ENCODE measurements around the gene CA5A.
A peak's percentile ranks its signal among the peaks of the same experiment; 100 is the strongest.

Gene CA5A

DNA sequence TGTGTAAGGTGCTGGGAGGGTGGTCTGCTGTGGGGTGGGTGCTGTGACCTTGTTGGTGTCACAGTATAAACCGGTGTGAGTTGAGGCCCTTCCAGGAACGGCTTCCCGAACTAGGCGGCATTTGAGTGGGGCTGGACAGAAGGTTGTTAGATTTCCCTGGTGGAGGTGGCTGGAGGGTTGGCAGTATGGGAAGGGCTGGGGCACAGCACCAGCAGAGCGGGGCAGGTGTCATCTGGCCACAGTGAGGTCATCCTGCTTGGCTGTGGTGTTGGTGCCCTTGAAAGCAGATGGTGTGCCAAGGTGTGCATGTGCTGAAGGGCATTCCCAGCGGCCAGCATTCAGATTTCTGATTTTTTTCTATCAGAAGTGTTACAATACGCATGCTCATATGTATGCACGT lies 43.0 kb upstream of the CA5A start:
- H3K9ac ChIP-seq = no peak overlapping the region
- H3K27me3 ChIP-seq = no peaks in the 10 kb centered on the region
- H3K4me3 ChIP-seq = no peak overlapping the region
- H3K36me3 ChIP-seq = peaks cover 35 to 75% (median 54%) of the 10 kb centered on the region in 11 experiments
- no peak overlapping the region for H3K27ac ChIP-seq
- H3K4me2 ChIP-seq = no peak overlapping the region
- peaks cover 4 to 41% (median 24%) of the 10 kb centered on the region in 10 experiments for H3K4me1 ChIP-seq
- no peak for TF ChIP-seq Cebpa-rat (IDR thresholded peaks at IDR 0.05)
- H4K20me1 ChIP-seq = peaks cover 0 to 21% (median 10%) of the 10 kb centered on the region in 11 experiments; a peak in 15 of 22 replicates
- no peaks in the 10 kb centered on the region for H3K9me3 ChIP-seq (replicated peaks in 1 of 11)

- Histone ChIP-seq H3K27ac (no peak overlapping the region), H3K9ac (no peak overlapping the region), H3K9me3 (replicated peaks in 1 of 11) (peaks cover 0 to 3% (median 0%) of the 10 kb centered on the region in 11 experiments; a peak in 2 of 22 replicates), H3K27me3 (no peaks in the 10 kb centered on the region), H3K4me1 (peaks cover 17 to 41% (median 30%) of the 10 kb centered on the region in 10 experiments), H3K4me3 (no peak overlapping the region), H4K20me1 (peaks cover 0 to 32% (median 14%) of the 10 kb centered on the region in 11 experiments; a peak in 15 of 22 replicates), H3K36me3 (peaks cover 30 to 71% (median 54%) of the 10 kb centered on the region in 11 experiments), H3K4me2 (no peak overlapping the region)
- no peak for TF ChIP-seq Cebpa-rat (IDR thresholded peaks at IDR 0.05)
These were observed 41.8 kb upstream of the CA5A start for GRCh38 chr16:87978127-87978526.

DNA sequence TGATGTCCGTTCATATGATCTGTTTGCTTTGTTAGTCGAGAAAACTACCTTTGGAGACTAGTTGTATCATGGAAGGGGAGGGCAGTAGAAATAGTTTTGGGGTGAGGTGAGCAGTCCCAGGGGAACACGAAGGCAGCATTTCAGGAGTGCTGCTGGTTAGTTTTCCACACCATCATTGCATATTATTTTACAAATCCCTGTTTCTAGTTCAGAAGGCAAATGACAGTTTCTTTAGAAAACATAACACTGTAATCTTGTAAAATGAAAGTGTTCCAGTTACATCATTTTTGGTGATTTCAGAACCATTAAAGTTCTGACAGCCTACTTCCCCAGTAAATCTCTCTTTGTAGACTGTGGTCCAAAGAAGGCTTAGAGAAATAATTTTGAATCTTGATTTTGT lies 40.3 kb upstream of the CA5A start:
- peaks cover 22 to 40% (median 30%) of the 10 kb centered on the region in 10 experiments for H3K4me1 ChIP-seq
- H4K20me1 ChIP-seq = peaks cover 0 to 39% (median 14%) of the 10 kb centered on the region in 11 experiments; a peak in 15 of 22 replicates
- TF ChIP-seq Cebpa-rat (IDR thresholded peaks at IDR 0.05) = no peak
- no peak overlapping the region for H3K4me3 ChIP-seq
- peaks cover 13 to 17% (median 14%) of the 10 kb centered on the region in 11 experiments for H3K9me3 ChIP-seq (replicated peaks in 1 of 11)
- H3K27me3 ChIP-seq = no peaks in the 10 kb centered on the region
- peaks cover 30 to 69% (median 53%) of the 10 kb centered on the region in 11 experiments for H3K36me3 ChIP-seq
- no peak overlapping the region for H3K4me2 ChIP-seq
- no peak overlapping the region for H3K9ac ChIP-seq
- no peak overlapping the region for H3K27ac ChIP-seq

- Histone ChIP-seq H3K4me3 (no peak overlapping the region), H3K9ac (peak overlapping the region in 3 of 11 experiments; percentile 10 to 43 (median 32); a peak in 4 of 22 replicates), H3K36me3 (peaks cover 34 to 63% (median 54%) of the 10 kb centered on the region in 11 experiments), H3K4me1 (peaks cover 22 to 34% (median 26%) of the 10 kb centered on the region in 10 experiments), H3K9me3 (replicated peaks in 1 of 11) (peaks cover 26 to 37% (median 27%) of the 10 kb centered on the region in 11 experiments), H3K27ac (peak overlapping the region in 8 of 11 experiments; percentile 8 to 46 (median 24); a peak in 7 of 22 replicates), H4K20me1 (peaks cover 0 to 50% (median 14%) of the 10 kb centered on the region in 11 experiments; a peak in 15 of 22 replicates), H3K27me3 (no peaks in the 10 kb centered on the region), H3K4me2 (peak overlapping the region; percentile 39 to 71 (median 62))
- no peak for TF ChIP-seq Cebpa-rat (IDR thresholded peaks at IDR 0.05)
These were observed 37.8 kb upstream of the CA5A start for GRCh38 chr16:87974178-87974577.

DNA sequence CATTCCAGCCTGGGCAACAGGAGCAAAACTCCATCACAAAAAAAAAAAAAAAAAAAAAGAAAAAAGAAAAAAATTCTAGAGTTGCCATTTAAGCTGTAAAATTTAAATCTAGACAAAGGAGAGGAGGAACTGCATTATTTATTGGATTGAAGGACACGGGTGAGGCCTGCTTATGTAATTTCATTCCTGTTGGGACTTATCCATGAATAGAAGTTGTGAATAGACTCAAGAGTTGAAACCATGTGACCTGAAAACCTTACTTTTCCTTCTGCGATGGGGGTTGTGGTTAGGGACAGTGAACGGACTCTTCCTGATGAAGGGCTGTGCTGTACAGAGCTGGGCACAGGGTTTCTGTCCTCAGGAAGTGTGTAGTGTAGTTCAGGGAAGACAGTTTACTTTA lies 37.4 kb upstream of the CA5A start:
- Histone ChIP-seq H3K27me3 (no peaks in the 10 kb centered on the region), H4K20me1 (peaks cover 0 to 52% (median 14%) of the 10 kb centered on the region in 11 experiments; a peak in 15 of 22 replicates), H3K9me3 (replicated peaks in 1 of 11) (peaks cover 26 to 37% (median 27%) of the 10 kb centered on the region in 11 experiments), H3K4me1 (peaks cover 22 to 34% (median 26%) of the 10 kb centered on the region in 10 experiments), H3K4me3 (no peak overlapping the region), H3K36me3 (peaks cover 34 to 60% (median 49%) of the 10 kb centered on the region in 11 experiments), H3K4me2 (peak overlapping the region; percentile 39 to 71 (median 62)), H3K27ac (peak overlapping the region in 6 of 11 experiments; percentile 6 to 41 (median 18); a peak in 2 of 22 replicates), H3K9ac (peak overlapping the region in 2 of 11 experiments; percentile 7 to 32; a peak in 5 of 22 replicates)
- no peak for TF ChIP-seq Cebpa-rat (IDR thresholded peaks at IDR 0.05)

DNA sequence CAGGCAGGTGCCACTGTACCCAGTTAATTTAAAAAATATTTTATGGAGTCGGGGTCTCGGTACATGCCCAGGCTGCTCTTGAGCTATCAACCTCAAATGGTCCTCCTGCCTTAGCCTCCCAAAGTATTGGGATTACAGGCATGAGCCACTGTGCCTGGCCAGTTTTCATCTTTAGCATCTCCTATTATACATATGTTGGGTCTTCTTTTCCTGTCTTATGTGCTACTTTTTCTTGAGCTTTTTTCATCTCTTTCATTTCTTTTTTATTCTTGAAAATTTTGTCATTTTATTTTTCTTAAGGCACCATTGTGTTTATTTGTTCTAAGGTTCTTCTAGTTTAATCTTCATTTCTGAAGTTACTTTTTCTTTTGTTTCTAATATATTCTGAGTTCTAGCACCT lies 35.6 kb upstream of the CA5A start:
- peaks cover 0 to 67% (median 14%) of the 10 kb centered on the region in 11 experiments; a peak in 16 of 22 replicates for H4K20me1 ChIP-seq
- H3K27me3 ChIP-seq = no peaks in the 10 kb centered on the region
- no peak overlapping the region for H3K4me2 ChIP-seq
- H3K4me3 ChIP-seq = peak overlapping the region in 3 of 10 experiments; percentile 16 to 23 (median 18); a peak in 1 of 20 replicates
- peaks cover 25 to 51% (median 39%) of the 10 kb centered on the region in 11 experiments for H3K36me3 ChIP-seq
- peaks cover 27 to 41% (median 33%) of the 10 kb centered on the region in 10 experiments for H3K4me1 ChIP-seq
- H3K9ac ChIP-seq = no peak overlapping the region
- no peak for TF ChIP-seq Cebpa-rat (IDR thresholded peaks at IDR 0.05)
- H3K27ac ChIP-seq = no peak overlapping the region
- peaks cover 26 to 37% (median 27%) of the 10 kb centered on the region in 11 experiments for H3K9me3 ChIP-seq (replicated peaks in 1 of 11)

DNA sequence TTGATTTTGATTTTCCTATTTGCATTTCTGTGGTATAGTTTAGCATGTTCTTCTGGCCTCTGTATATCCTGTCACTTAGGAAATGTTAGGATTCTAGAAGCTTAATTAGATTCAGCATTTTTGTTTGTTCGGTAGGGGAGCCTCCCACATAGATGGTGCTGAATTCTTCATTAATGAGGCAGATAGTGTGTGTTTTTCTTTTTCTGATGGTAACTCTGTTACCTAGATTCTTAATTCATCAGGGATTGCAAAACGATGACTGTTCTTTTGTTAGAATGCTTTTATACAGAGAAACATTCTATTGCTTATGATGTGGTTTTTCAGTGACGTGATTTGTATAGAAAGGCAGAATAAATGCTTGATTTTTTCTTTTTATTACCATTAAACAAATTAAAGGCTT lies 33.9 kb upstream of the CA5A start:
- no peak overlapping the region for H3K4me3 ChIP-seq
- no peak for TF ChIP-seq Cebpa-rat (IDR thresholded peaks at IDR 0.05)
- no peak overlapping the region for H3K27ac ChIP-seq
- peaks cover 0 to 78% (median 21%) of the 10 kb centered on the region in 11 experiments; a peak in 16 of 22 replicates for H4K20me1 ChIP-seq
- peaks cover 40 to 54% (median 48%) of the 10 kb centered on the region in 10 experiments for H3K4me1 ChIP-seq
- H3K36me3 ChIP-seq = peaks cover 21 to 44% (median 28%) of the 10 kb centered on the region in 11 experiments
- H3K9me3 ChIP-seq (replicated peaks in 1 of 11) = peaks cover 26 to 37% (median 27%) of the 10 kb centered on the region in 11 experiments
- no peak overlapping the region; a peak in 2 of 22 replicates for H3K4me2 ChIP-seq
- no peaks in the 10 kb centered on the region for H3K27me3 ChIP-seq
- H3K9ac ChIP-seq = no peak overlapping the region

DNA sequence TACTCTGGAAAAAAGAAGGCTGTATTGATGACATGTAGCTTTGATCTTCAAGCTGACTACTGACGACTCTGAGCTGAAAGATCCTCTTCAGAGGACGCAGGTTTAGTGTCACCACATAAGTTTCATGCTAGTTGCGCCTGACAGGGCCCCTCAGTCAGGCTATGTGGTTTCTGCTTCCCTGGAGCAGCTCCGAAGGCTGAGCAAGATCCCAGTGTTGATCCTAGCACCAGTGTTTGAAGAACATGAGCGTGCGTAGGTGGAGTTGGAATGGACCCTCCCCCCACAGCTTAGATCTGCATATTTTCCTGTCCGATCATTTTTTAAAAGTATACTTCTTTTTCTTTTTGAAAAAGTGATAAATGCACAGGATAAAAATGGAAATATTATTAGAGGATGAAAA lies 32.2 kb upstream of the CA5A start:
- Histone ChIP-seq H3K4me2 (no peak overlapping the region), H3K9ac (no peak overlapping the region), H3K27ac (no peak overlapping the region), H3K27me3 (no peaks in the 10 kb centered on the region), H3K36me3 (peaks cover 16 to 39% (median 27%) of the 10 kb centered on the region in 11 experiments), H3K9me3 (replicated peaks in 1 of 11) (peaks cover 26 to 37% (median 27%) of the 10 kb centered on the region in 11 experiments), H3K4me1 (peaks cover 40 to 56% (median 48%) of the 10 kb centered on the region in 10 experiments), H3K4me3 (no peak overlapping the region), H4K20me1 (peaks cover 0 to 79% (median 23%) of the 10 kb centered on the region in 11 experiments; a peak in 14 of 22 replicates)
- TF ChIP-seq Cebpa-rat (IDR thresholded peaks at IDR 0.05) = no peak

- peak overlapping the region; percentile 56 to 72 (median 64); a peak in 21 of 22 replicates for H3K27ac ChIP-seq
- peak overlapping the region; percentile 46 to 78 (median 65); a peak in 21 of 22 replicates for H3K9ac ChIP-seq
- peaks cover 0 to 86% (median 23%) of the 10 kb centered on the region in 11 experiments; a peak in 14 of 22 replicates for H4K20me1 ChIP-seq
- H3K4me2 ChIP-seq = peak overlapping the region; percentile 75 to 96 (median 83)
- H3K4me1 ChIP-seq = peaks cover 42 to 58% (median 52%) of the 10 kb centered on the region in 10 experiments
- H3K9me3 ChIP-seq (replicated peaks in 1 of 11) = peaks cover 13 to 20% (median 14%) of the 10 kb centered on the region in 11 experiments
- peaks cover 13 to 28% (median 14%) of the 10 kb centered on the region in 11 experiments for H3K36me3 ChIP-seq
- TF ChIP-seq Cebpa-rat (IDR thresholded peaks at IDR 0.05) = no peak
- H3K27me3 ChIP-seq = no peaks in the 10 kb centered on the region
- peak overlapping the region in 5 of 10 experiments; percentile 15 to 48 (median 35); a peak in 7 of 20 replicates for H3K4me3 ChIP-seq
These were observed 30.4 kb upstream of the CA5A start for GRCh38 chr16:87966685-87967185.

All from BLaER1 treated with 17β-estradiol and CSF1 and Interleukin-3, amounts not matched to agents 10 nM and 100 nM (cell line).